A549 treated with AZD9567 at 1 μM for 4 hours (cell line): Measurements from ENCODE around the gene RSRC1. TPM values are rescaled to one million over a fixed set of nuclear protein-coding genes. Genes with fewer than 3 reads are reported as not detected.

Experiments used
- total RNA-seq: library from RNA; stranded (reverse); fragments of 200-300 nt; extraction: Qiagen RNA extraction; gene quantifications from 5 replicates; pipeline ENCODE4 v1.2.3, GENCODE V29; 2022; ENCODE audit not compliant: insufficient read depth

The RSRC1 gene, protein sequence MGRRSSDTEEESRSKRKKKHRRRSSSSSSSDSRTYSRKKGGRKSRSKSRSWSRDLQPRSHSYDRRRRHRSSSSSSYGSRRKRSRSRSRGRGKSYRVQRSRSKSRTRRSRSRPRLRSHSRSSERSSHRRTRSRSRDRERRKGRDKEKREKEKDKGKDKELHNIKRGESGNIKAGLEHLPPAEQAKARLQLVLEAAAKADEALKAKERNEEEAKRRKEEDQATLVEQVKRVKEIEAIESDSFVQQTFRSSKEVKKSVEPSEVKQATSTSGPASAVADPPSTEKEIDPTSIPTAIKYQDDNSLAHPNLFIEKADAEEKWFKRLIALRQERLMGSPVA
- total RNA-seq, result 23.3 to 44.6 TPM (median 28.2 TPM) in 5 replicates

DNA sequence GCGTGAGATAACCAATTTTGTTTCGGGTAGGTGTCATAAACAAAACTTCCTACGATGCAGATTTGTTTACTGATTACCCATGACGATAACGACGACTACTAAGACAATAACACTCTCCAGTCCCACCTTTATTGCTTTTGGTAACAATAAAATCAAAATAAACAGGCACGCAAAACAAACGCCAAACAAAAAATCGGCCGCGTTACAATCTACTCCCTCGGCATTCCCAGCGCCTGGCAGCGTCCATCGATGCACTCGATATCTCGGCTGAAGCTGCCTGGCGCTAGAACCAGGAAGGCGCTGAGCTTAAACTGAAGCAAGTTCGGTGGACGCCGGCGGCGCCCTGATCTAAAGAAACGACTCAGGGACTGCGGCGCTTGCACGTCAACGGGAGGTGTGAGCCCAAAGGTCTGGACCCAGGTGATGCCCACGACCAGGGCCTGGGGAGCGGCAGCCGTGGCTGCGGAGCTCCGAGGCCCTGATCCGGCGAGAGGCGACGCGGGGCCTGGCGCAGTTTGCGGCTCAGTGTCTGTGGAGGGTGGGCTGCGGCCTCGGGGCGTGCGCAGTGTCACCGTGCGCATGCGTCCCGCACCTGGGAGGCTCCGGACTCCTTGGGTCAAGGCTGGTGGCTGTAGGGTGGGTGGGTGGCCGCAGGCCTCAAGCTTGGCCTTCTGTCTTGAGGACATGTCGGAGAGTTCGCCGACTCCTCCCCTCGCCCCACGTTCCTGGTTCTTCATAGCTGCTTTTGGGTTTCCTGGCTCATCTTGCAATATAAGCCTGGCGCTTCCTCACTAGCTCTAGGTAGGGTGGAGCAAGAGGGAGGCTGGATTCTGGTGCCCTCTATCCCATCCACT, at the start of gene RSRC1:
TSS of gene RSRC1 (plus strand) at position 286 of the 854 bp plus-strand sequence. CDS start 12,016 bp downstream, outside the sequence.

DNA sequence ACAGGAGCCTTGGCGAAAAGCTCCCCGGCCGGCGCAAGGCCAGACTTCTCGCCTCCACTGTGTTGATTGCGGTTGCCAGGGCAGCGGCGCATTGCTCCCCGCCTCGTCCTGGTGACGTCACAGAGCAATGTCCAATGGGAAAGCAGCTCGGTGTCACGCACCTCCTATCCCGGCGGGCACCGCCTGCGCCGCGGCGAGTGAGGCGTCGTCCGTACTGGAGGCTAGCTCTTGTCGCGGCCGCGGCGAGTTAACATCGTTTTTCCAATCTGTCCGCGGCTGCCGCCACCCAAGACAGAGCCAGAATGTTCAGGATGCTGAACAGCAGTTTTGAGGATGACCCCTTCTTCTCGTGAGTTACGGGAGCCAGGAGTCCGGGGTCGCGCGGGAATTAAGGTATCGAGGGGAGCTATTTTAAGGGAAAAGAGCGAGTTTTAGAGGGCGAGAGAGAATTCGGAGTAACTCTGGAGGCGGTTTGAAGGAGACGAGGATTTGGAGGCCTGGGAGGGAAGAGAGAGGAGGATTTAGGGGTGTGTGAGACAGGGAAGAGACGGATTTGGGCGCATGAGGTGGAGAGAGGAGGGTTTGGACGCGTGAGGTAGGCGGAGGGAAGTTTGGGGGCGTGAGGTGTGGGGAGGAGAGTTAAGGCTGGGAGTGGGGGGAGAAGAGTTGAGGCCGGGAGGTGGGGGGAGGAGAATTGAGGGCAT, 461.3 kb downstream of the RSRC1 start, which contains the start of gene MLF1:
TSS of gene MLF1 (plus strand) at position 196 of the 704 bp plus-strand sequence. CDS start at position 303, 107 bp downstream.

Other genes with a start within 250 kb of the RSRC1 start
- 1.3 to 1.9 TPM (median 1.7 TPM) in 4 of 5 replicates, not detected in the other for gene SHOX2, start 3.7 kb upstream of the RSRC1 start, total RNA-seq